NB4 (cell line): ENCODE data around the gene UTS2B.

Source experiments
- DNase-seq: peaks from one replicate; pipeline ENCODE4 v3.0.0; 2010; ENCODE audit warnings: low read depth
- H3K4me3 ChIP-seq: one replicate; pipeline ENCODE4 v1.5.1; 2011; ENCODE audit warnings: mild to moderate bottlenecking, low read depth, low read length, moderate library complexity
- MYC ChIP-seq: IDR thresholded peaks from 2 replicates; pipeline ENCODE4 v1.6.1; 2011; ENCODE audit warnings: low read depth, low read length
- POLR2A ChIP-seq: IDR thresholded peaks from 2 replicates; pipeline ENCODE4 v1.6.1; 2011; ENCODE audit warnings: mild to moderate bottlenecking; ENCODE audit not compliant: insufficient read length; ENCODE audit errors: extremely low read depth
- TF ChIP-seq, protein P1 (sequence below): IDR thresholded peaks from 2 replicates; pipeline ENCODE4 v1.6.1; 2011; ENCODE audit warnings: low read depth, low read length
- TF ChIP-seq, protein P2 (sequence below): IDR thresholded peaks from one replicate; pipeline ENCODE4 v1.5.1; 2012; ENCODE audit warnings: low read depth, low read length

Gene UTS2B

DNA sequence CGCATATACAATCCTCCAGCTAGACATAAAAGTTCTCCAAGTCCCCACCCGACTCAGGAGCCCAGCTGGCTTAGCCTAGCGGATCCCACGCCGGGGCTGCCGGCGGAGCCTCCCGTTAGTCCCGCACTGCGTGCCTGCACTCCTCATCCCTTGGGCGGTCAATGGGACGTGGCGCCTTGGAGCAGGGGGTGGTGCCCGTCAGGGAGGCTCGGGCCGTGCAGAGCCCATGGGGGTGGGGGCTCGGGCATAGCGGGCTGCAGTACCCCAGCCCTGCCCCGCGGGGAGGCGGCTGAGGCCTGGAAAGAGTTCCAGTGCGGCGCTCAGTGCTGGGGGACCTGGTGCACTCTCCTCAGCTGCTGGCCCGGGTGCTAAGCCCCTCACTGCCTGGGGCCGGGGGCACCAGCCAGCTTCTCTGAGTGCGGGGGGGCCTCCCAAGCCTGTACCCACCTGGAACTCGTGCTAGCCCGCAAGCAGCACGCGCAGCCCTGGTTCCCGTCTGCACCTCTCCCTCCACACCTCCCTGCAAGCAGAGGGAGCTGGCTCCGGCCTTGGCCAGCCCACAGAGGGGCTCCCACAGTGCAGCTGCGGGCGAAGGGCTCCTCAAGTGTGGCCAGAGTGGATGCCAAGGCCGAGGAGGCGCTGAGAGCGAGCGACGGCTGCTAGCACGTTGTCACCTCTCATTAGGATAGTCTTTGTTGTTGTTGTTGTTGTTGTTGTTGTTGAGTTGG is 13.3 kb downstream of the UTS2B start:
- H3K4me3 ChIP-seq, result no peak overlapping the region
- no peak for DNase-seq
- TF ChIP-seq, protein P1, sequence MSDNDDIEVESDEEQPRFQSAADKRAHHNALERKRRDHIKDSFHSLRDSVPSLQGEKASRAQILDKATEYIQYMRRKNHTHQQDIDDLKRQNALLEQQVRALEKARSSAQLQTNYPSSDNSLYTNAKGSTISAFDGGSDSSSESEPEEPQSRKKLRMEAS, result no peak
- TF ChIP-seq POLR2A (no peak), MYC (no peak)
- TF ChIP-seq, protein P2, sequence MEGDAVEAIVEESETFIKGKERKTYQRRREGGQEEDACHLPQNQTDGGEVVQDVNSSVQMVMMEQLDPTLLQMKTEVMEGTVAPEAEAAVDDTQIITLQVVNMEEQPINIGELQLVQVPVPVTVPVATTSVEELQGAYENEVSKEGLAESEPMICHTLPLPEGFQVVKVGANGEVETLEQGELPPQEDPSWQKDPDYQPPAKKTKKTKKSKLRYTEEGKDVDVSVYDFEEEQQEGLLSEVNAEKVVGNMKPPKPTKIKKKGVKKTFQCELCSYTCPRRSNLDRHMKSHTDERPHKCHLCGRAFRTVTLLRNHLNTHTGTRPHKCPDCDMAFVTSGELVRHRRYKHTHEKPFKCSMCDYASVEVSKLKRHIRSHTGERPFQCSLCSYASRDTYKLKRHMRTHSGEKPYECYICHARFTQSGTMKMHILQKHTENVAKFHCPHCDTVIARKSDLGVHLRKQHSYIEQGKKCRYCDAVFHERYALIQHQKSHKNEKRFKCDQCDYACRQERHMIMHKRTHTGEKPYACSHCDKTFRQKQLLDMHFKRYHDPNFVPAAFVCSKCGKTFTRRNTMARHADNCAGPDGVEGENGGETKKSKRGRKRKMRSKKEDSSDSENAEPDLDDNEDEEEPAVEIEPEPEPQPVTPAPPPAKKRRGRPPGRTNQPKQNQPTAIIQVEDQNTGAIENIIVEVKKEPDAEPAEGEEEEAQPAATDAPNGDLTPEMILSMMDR, result no peak

DNA sequence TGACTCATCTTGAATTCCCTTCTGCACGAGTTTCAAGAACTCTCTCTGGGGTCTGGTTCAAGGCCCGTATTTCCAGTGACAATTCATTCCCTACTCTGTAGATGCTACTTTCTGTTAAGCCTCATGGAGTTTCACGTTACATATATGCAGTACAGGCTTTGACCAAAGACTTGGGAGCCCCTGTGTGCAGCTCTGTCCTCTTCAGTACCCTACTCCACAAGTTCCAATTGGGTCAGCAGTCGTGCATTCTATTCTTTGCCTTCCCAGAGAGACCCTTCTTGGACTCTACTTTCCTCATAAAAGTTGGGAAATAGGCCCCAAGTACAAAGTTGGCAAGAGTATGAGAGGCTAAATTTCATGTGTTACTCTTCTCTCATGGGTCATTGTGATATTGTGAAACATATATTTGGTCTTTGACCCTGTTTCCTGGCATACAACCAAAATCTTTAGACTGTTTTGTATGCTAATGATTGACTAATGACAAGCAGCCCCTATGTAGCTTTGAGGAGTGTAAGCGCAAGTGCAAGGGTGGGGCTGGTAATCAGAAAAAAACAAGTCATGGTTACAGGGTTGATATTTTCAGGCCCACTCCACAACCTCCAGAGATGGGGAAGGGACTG is 16.1 kb downstream of the UTS2B start:
- H3K4me3 ChIP-seq, result no peak overlapping the region
- DNase-seq, result no peak
- TF ChIP-seq, protein P2, result no peak
- TF ChIP-seq POLR2A (no peak), MYC (no peak)
- TF ChIP-seq, protein P1, result no peak

DNA sequence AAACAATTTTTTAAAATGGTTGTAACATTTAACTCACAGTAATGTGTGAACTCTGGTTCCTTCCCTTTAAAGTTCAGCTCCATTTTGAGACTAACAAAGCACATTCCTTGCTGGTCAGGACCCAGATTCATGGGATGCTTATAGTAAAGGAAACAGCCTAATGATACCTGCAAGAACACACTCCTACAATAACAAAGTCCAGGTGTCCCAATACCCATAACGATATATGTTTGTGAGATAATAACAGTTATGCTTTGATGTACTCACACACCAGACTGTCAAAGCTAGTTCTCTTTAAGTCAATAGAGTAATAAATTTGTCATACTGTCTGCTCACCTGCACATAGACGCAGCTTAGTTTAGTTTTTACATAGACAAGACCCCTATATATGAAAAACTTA is 17.0 kb downstream of the UTS2B start:
- DNase-seq, result no peak
- TF ChIP-seq, protein P1, result no peak
- TF ChIP-seq MYC (no peak), POLR2A (no peak)
- TF ChIP-seq, protein P2, result no peak
- H3K4me3 ChIP-seq, result no peak overlapping the region

- no peak for TF ChIP-seq MYC
- TF ChIP-seq, protein P2, result no peak
- TF ChIP-seq POLR2A, result no peak
- TF ChIP-seq, protein P1, result no peak
- H3K4me3 ChIP-seq, result no peak overlapping the region
- no peak for DNase-seq
Measured at GRCh38 chr3:191307341-191307740, 23.0 kb downstream of the UTS2B start.

GRCh38 chr3:191306428-191306827 is 23.9 kb downstream of the UTS2B start:
- TF ChIP-seq, protein P2, result no peak
- TF ChIP-seq, protein P1, result no peak
- TF ChIP-seq MYC (no peak), POLR2A (no peak)
- no peak for DNase-seq
- H3K4me3 ChIP-seq, result no peak overlapping the region
